CD4-positive, alpha-beta T cell treated with Interleukin-15 for 4 hours (primary cell): ENCODE measurements around the gene FRMD1.

Experiments used
- DNase-seq: peaks from one replicate; pipeline ENCODE4 v3.0.0-alpha.2; 2020; ENCODE audit warnings: low spot score

Gene FRMD1

GRCh38 chr6:168025831-168026710, 52.9 kb downstream of the FRMD1 start:
- DNase-seq: no peak

GRCh38 chr6:168024951-168025510, 54.0 kb downstream of the FRMD1 start:
- no peak for DNase-seq

- DNase-seq: no peak
These were observed 56.3 kb downstream of the FRMD1 start for GRCh38 chr6:168022488-168023321.

DNA sequence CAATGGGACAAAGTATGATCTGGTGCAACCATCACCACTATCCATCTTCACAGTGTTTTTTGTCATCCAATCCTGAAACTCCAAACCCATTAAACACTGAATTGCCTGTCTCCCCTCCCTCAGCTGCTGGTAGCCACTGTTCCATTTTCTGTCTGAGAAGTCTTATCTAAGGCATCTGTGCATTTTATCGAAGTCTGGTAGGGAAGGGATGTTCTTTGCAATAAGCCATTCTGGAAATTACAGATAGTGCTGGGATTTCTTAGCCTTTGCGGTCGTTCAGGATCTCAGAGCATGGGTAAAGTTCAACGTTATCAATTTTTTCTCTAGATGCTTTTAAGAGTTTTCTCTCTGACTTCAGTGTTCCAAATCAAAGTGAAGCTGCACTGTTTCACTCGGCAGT, 57.4 kb downstream of the FRMD1 start:
- DNase-seq: no peak

- DNase-seq: no peak
These were observed 58.8 kb downstream of the FRMD1 start for GRCh38 chr6:168020242-168020641.

- no peak for DNase-seq
These were observed 60.3 kb downstream of the FRMD1 start for GRCh38 chr6:168018664-168019063.

DNA sequence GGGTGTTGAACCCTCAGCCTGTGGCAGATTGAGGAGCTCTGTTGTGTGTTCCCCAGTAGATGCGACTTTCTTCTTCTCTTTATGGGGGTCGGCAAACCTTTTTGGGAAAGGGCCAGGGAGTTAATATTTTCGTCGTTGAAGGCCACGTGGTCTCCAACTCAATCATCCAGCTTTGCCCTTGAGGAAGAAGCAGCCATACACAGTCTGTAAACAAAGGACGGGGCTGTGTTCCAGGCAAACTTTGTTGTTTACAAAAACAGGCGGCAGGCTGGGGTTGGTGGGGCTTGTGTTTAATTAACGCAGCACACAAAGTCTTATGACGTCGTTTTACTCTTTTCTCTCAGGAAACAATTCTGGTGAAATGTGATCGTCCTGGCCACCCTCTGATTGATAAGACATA, 61.4 kb downstream of the FRMD1 start:
- DNase-seq: no peak

GRCh38 chr6:168016721-168017525, 62.1 kb downstream of the FRMD1 start:
- no peak for DNase-seq

DNA sequence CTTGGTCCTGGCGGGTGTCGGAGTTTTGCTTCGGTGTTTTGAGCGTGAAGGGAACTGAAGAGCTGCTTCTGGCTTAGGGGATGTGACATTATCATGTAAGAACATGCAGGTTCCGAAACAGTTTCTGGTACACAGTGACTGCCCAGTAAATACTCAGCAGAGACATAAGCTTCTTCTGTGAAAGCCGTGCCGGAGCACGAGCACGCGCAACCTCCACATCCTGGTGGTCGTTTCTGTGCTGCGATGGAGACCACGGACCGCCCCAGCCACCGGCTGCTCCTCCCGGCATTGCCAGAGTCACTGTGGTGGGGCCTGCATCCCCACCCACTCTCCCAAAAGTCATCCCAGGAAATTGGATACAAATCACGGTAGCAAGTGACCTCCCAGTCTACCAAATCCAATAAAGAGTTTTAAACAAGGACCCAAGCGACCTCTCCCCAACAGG, 62.8 kb downstream of the FRMD1 start:
- DNase-seq: no peak

GRCh38 chr6:168015482-168016175, 63.4 kb downstream of the FRMD1 start:
- DNase-seq: no peak

- no peak for DNase-seq
These were observed 64.0 kb downstream of the FRMD1 start for GRCh38 chr6:168015009-168015408.

- DNase-seq: no peak
These were observed 64.6 kb downstream of the FRMD1 start for GRCh38 chr6:168014428-168014827.

- DNase-seq: no peak
These were observed 65.6 kb downstream of the FRMD1 start for GRCh38 chr6:168013250-168013915.

DNA sequence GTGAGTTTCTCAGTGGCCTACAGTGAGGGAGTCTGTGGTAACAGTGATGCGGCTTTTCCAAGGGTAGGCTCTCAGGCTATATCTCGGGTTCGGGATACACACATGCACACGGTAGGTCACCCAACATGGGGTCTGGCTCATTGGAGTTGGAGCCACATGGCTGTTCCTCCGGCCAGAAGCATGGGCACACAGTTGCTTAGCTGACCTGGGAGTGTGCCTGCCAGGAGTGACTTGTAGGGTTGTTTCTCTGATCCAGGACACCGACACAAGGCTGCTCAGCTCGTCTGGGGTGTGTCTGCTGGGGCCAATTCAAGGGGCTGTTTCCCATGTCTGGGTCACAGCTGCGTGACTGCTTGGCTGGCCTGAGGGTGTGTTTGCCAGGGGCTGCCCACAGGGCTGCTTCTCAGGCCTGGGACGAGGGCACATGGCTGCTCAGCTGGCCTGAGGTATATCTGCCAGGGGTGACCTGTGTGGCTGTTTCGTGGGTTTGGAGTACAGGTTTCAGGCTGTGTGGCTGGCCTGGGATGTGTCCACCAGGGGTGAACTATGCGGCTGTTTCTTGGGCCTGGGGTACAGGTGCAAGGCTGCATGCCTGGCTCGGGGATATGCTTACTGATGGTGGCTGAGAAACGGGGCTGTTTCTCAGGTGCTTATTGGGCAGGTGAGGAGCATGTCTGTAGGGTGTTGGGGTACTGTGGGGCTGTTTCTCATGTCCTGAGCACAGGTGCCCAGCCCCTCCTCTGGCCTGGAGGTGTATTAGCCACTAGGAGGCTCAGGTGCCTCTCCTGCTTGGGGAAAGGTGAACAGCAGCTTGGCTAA, 66.4 kb downstream of the FRMD1 start:
- no peak for DNase-seq

- DNase-seq: no peak
These were observed 67.7 kb downstream of the FRMD1 start for GRCh38 chr6:168011291-168011690.

GRCh38 chr6:168009331-168009730, 69.7 kb downstream of the FRMD1 start:
- no peak for DNase-seq

DNA sequence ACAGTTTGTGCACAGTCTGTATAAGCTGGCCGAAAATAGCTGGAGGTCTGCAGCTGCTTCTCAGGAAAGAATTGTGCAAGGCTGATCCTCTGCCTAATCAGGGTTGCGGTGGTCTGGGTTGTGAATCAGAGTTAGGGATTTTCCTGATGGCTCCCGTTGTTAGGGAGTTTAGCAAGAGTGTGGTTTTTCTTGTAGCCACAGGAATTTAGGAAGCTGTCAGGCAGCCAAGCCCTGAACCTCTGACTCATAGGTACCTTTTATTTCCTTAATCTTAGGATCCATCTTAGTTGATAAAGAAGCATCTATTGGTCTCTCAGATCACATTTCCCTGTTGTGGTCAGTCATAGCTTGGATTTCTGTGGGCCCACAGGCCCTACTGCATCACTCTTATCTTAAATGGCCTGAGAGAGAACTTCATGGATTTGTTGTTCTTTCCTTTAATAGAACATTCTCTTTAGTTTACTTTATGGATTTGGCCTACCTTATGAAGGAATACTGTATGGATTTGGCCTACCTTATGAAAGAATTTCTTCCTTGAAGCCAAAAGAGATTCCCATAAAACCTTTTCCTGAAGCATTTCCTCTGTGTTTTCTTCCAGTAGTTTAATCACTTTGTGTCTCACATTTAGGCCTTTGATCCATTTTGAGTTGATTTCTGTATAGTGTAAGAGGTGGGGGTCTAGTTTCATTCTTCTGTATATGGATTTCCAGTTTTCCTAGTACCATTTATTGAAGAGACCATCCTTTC, 71.2 kb downstream of the FRMD1 start:
- DNase-seq: no peak

- no peak for DNase-seq
These were observed 73.2 kb downstream of the FRMD1 start for GRCh38 chr6:168005796-168006195.

DNA sequence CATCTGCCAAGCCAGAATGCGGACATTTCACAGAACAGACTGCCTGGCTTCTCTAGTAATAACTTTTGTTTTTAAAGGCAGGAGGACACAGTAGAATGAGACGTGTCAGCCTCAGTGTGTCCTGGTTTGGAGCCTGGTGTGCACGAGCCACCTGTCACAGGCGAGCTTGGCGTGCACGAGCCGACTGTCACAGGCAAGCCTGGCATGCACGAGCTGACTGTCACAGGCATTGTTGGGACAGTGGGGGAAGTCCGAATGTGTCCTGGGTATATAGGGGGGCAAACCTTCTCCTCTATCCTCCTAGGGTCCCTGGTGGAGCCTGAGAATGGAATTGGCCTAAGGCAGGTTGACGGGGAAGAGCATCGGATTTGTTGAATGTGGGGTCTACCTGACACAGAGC, 74.1 kb downstream of the FRMD1 start:
- DNase-seq: no peak
